ENCODE measurements around the gene S100A1.
A peak's percentile ranks its signal among the peaks of the same experiment; 100 is the strongest.

S100A1 gene

GRCh38 chr1:153680120-153680403 is 51.8 kb downstream of the S100A1 start:
- Mint-ChIP-seq H3K27me3 (peaks cover 56% of the 10 kb centered on the region), H3K36me3 (ENCODE audit: low read depth) (peaks cover 18% of the 10 kb centered on the region), H3K27ac (peak overlapping the region; percentile 68), H3K4me1 (ENCODE audit: low read depth) (peaks cover 42% of the 10 kb centered on the region), H3K4me3 (peak overlapping the region; percentile 89), H3K9me3 (no peaks in the 10 kb centered on the region)
- intact Hi-C loops (cut with micrococcal nuclease) = no loop called here
